Measurements from ENCODE around the gene SLC41A3.

SLC41A3 gene

GRCh38 chr3:126018545-126018944 is 65.4 kb downstream of the SLC41A3 start:
- H3F3A ChIP-seq (ENCODE audit: insufficient read depth, low read length) = no peaks in the 10 kb centered on the region
- no peak overlapping the region for H3K9ac ChIP-seq (ENCODE audit: low read length)
- no peak overlapping the region for H2AFZ ChIP-seq (ENCODE audit: low read length)
- TF ChIP-seq CTCF (IDR thresholded peaks at IDR 0.05; ENCODE audit: low read length) (no peak), EZH2 (IDR thresholded peaks at IDR 0.05; ENCODE audit: borderline replicate concordance, low read length) (no peak)
- H3K9me3 ChIP-seq (ENCODE audit: low read length) = no peaks in the 10 kb centered on the region
- no peak overlapping the region for H3K27ac ChIP-seq (ENCODE audit: low read depth, low read length, poor library complexity, severe bottlenecking)
- H3K4me3 ChIP-seq (ENCODE audit: low read depth, low read length, poor library complexity, severe bottlenecking) = no peak overlapping the region
- no peaks in the 10 kb centered on the region for H3K4me1 ChIP-seq (ENCODE audit: insufficient read depth, low read length, severe bottlenecking)
- no peak overlapping the region for H3K4me2 ChIP-seq (ENCODE audit: low read length)
- H3K36me3 ChIP-seq (ENCODE audit: insufficient read depth, low read length) = no peaks in the 10 kb centered on the region
- H3K79me2 ChIP-seq (ENCODE audit: insufficient read depth, low read length) = no peaks in the 10 kb centered on the region
- H3K9me2 ChIP-seq (ENCODE audit: low read depth, low read length) = no peaks in the 10 kb centered on the region
- H4K20me1 ChIP-seq (ENCODE audit: insufficient read depth, low read length) = no peaks in the 10 kb centered on the region
- H3K27me3 ChIP-seq (ENCODE audit: insufficient read depth, low read length) = no peaks in the 10 kb centered on the region

GRCh38 chr3:126017362-126017761 is 66.6 kb downstream of the SLC41A3 start:
- H2AFZ ChIP-seq (ENCODE audit: low read length) = no peak overlapping the region
- no peak for TF ChIP-seq CTCF (IDR thresholded peaks at IDR 0.05; ENCODE audit: low read length)
- TF ChIP-seq EZH2 (IDR thresholded peaks at IDR 0.05; ENCODE audit: borderline replicate concordance, low read length) = no peak
- no peaks in the 10 kb centered on the region for H3K27me3 ChIP-seq (ENCODE audit: insufficient read depth, low read length)
- H3K9me3 ChIP-seq (ENCODE audit: low read length) = no peaks in the 10 kb centered on the region
- no peaks in the 10 kb centered on the region for H3K9me2 ChIP-seq (ENCODE audit: low read depth, low read length)
- H3K36me3 ChIP-seq (ENCODE audit: insufficient read depth, low read length) = no peaks in the 10 kb centered on the region
- no peak overlapping the region for H3K4me3 ChIP-seq (ENCODE audit: low read depth, low read length, poor library complexity, severe bottlenecking)
- H3K27ac ChIP-seq (ENCODE audit: low read depth, low read length, poor library complexity, severe bottlenecking) = no peak overlapping the region
- H3K9ac ChIP-seq (ENCODE audit: low read length) = no peak overlapping the region
- H3K4me1 ChIP-seq (ENCODE audit: insufficient read depth, low read length, severe bottlenecking) = no peaks in the 10 kb centered on the region
- no peak overlapping the region for H3K4me2 ChIP-seq (ENCODE audit: low read length)
- no peaks in the 10 kb centered on the region for H4K20me1 ChIP-seq (ENCODE audit: insufficient read depth, low read length)
- H3K79me2 ChIP-seq (ENCODE audit: insufficient read depth, low read length) = no peaks in the 10 kb centered on the region
- no peaks in the 10 kb centered on the region for H3F3A ChIP-seq (ENCODE audit: insufficient read depth, low read length)

GRCh38 chr3:126016616-126017015 is 67.3 kb downstream of the SLC41A3 start:
- Histone ChIP-seq H3K9me2 (ENCODE audit: low read depth, low read length) (no peaks in the 10 kb centered on the region), H3K27me3 (ENCODE audit: insufficient read depth, low read length) (no peaks in the 10 kb centered on the region), H2AFZ (ENCODE audit: low read length) (no peak overlapping the region), H3K27ac (ENCODE audit: low read depth, low read length, poor library complexity, severe bottlenecking) (no peak overlapping the region), H3F3A (ENCODE audit: insufficient read depth, low read length) (no peaks in the 10 kb centered on the region), H3K4me1 (ENCODE audit: insufficient read depth, low read length, severe bottlenecking) (no peaks in the 10 kb centered on the region), H4K20me1 (ENCODE audit: insufficient read depth, low read length) (no peaks in the 10 kb centered on the region), H3K36me3 (ENCODE audit: insufficient read depth, low read length) (no peaks in the 10 kb centered on the region; the same call in 1 of the 2 replicates), H3K4me3 (ENCODE audit: low read depth, low read length, poor library complexity, severe bottlenecking) (no peak overlapping the region), H3K9me3 (ENCODE audit: low read length) (no peaks in the 10 kb centered on the region), H3K9ac (ENCODE audit: low read length) (no peak overlapping the region), H3K79me2 (ENCODE audit: insufficient read depth, low read length) (no peaks in the 10 kb centered on the region), H3K4me2 (ENCODE audit: low read length) (no peak overlapping the region)
- TF ChIP-seq CTCF (IDR thresholded peaks at IDR 0.05; ENCODE audit: low read length) (no peak), EZH2 (IDR thresholded peaks at IDR 0.05; ENCODE audit: borderline replicate concordance, low read length) (no peak)
